IPS DF 6.9 (cell line): ENCODE measurements around the gene TIMP4.

Experiments
- DNase-seq: peaks from one replicate; pipeline ENCODE4 v3.0.0-alpha.2; 2013; ENCODE audit warnings: low read depth, low spot score
- H3K27ac ChIP-seq: one replicate; pipeline ENCODE4 v1.5.1; 2013; ENCODE audit warnings: low read length, control low read depth
- H3K27me3 ChIP-seq: 2 replicates; pipeline ENCODE4 v1.6.1; 2013; ENCODE audit warnings: mild to moderate bottlenecking, low read length; ENCODE audit not compliant: control insufficient read depth, insufficient read depth
- H3K36me3 ChIP-seq: 2 replicates; pipeline ENCODE4 v1.6.1; 2013; ENCODE audit warnings: low read length; ENCODE audit not compliant: control insufficient read depth, insufficient read depth
- H3K4me1 ChIP-seq: 2 replicates; pipeline ENCODE4 v1.6.1; 2013; ENCODE audit warnings: low read length; ENCODE audit not compliant: control insufficient read depth, insufficient read depth
- H3K4me3 ChIP-seq: 2 replicates; pipeline ENCODE4 v1.5.1; 2013; ENCODE audit warnings: mild to moderate bottlenecking, low read length
- H3K9me3 ChIP-seq: 2 replicates; pipeline ENCODE4 v1.6.1; 2013; ENCODE audit warnings: low read length, inconsistent platforms; ENCODE audit not compliant: control insufficient read depth, insufficient read depth
- WGBS: extraction: QIAGEN DNeasy Blood & Tissue Kit; methylation state at CpG from one replicate; pipeline ENCODE4 v1.1.7; 2013; ENCODE audit warnings: mixed read lengths, missing lambda C conversion rate; ENCODE audit not compliant: insufficient read length, insufficient coverage; 5-methylcytosine and 5-hydroxymethylcytosine counted together

TIMP4 gene

DNA sequence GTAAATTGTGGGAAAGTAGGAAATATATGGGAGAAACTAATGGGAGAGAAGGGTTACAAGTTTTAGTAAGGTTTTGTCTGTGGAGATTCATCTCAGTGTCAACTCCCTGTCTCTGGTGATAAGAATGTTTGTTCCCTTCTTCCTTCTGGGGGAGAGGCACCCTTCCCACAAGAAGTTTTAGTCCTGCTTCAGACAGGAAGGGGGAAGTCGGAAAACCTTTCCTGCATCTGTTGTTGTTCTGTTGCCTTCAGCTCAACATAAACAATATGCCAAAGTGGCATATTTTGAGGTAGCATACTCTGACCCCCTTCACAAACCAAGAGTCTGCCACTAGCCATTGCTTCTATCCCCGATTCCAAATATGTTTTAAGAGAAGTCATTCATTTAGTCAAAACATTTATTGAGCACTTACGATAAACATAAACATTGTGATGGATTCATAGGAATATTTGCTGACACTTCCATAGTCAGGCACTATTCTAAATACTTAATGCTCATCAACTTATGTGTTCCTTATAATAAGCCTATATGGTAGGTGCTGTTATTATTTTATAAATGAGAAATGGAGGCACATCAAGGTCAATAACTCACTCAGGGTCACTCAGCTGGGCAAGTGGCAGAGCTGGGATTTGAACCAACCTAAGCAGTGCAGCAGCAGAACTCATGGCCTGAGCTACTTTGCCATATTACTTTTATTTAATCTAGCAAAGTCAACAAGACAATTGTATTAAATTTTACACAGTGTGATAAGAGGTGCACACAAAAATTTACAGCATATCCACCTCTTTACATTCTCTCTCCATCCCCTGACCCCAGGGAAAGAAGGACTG is 34.2 kb upstream of the TIMP4 start:
- Histone ChIP-seq H3K4me1 (no peaks in the 10 kb centered on the region), H3K36me3 (no peaks in the 10 kb centered on the region), H3K27ac (no peak overlapping the region), H3K27me3 (no peaks in the 10 kb centered on the region), H3K9me3 (no peaks in the 10 kb centered on the region), H3K4me3 (no peak overlapping the region)
- no peak for DNase-seq
- WGBS: no CpG with 5 or more reads among the region's 3 CpGs

DNA sequence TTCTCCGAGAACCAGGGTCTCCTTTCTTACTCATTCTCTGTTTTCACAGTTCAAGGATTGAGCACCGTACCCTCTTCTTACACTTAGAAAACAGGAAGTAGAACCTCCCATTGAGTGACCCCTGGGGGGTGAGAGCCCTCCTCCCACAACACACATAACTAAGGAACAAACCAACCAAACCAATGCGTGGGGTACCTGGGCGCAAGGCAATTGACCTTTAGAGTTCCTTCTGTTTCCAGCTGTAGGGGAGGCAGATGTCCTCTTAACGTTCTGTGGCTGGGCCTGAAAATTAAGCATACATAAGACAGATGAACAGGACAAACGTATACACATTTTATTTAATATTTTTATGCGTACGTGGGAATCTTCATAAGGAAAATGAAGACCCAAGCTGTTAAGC is 33.5 kb upstream of the TIMP4 start:
- Histone ChIP-seq H3K4me1 (no peaks in the 10 kb centered on the region), H3K36me3 (no peaks in the 10 kb centered on the region), H3K9me3 (no peaks in the 10 kb centered on the region), H3K27ac (no peak overlapping the region), H3K4me3 (no peak overlapping the region), H3K27me3 (no peaks in the 10 kb centered on the region)
- no peak for DNase-seq
- no CpG with 5 or more reads among the region's 8 CpGs for WGBS

DNA sequence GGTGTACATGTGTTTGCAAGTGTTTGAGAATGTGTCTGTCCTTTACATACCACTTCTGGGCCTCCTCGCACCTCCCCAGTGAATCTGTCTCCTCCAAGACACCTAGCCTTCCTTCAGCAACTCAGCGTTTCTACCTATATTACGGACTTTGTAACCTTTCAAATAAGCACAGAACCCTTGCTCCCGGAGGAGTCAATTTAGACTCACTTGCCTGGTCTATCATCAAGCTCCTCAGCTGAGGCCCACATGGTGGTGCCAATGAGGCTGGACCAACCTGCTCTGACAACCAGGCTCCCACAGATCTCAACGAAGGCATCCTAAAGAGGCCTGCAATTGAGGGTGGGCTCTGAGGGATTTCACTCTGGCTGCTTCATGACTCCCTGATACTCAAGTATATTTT is 32.8 kb upstream of the TIMP4 start:
- DNase-seq: no peak
- Histone ChIP-seq H3K4me1 (no peaks in the 10 kb centered on the region), H3K27ac (no peak overlapping the region), H3K9me3 (no peaks in the 10 kb centered on the region), H3K4me3 (no peak overlapping the region), H3K36me3 (no peaks in the 10 kb centered on the region), H3K27me3 (no peaks in the 10 kb centered on the region)
- WGBS: no CpG with 5 or more reads among the region's 5 CpGs

DNA sequence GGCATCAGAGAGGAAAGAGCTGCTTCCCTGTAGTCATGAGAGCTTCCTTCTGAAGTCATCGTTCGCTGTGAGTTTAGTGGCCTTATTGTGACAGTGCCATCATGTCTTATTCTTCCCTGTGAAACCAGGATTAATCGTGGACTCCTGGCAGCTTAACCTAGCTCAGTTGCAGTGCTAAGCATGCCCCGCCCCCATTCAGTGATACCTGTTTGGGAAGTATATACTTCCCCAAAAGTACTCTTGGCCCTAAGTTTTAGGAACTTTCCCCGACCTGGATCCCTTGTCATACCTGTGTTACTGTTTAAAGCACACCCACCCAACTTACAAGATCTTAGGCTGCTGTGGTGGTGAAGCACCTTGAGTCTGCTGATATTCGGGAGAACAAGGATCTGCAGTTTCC is 32.1 kb upstream of the TIMP4 start:
- Histone ChIP-seq H3K9me3 (no peaks in the 10 kb centered on the region), H3K27me3 (no peaks in the 10 kb centered on the region), H3K27ac (no peak overlapping the region), H3K36me3 (no peaks in the 10 kb centered on the region), H3K4me3 (no peak overlapping the region), H3K4me1 (no peaks in the 10 kb centered on the region)
- WGBS: no CpG with 5 or more reads among the region's 6 CpGs
- no peak for DNase-seq

DNA sequence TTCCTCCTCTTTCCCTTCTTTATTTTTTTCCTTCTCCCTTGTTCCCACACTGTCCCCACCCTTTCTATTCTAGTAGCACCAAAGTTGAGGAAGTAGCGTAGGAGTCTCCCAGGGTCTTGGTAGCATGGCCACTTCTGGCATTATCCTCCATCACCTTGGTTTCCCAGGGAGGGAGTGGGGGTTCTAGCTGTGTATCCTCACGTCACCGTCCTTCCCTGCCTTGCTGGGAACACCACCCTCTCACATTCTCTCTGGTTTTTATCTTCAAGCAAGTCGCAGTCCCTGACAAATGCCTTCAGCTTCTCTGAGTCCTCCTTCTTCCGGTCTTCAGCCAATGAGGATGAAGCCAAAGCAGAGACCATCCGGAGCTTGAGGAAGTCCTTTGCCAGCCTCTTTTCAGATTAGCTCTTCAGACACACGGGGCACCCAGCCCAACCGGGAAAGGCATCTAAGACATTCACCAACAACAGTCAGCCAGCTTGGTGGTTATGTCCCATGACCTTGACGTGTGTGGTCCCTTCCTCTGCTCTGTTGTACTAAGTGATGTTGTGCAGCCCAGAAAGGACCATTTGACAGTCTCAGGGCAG is 31.6 kb upstream of the TIMP4 start:
- Histone ChIP-seq H3K4me1 (no peaks in the 10 kb centered on the region), H3K36me3 (no peaks in the 10 kb centered on the region)
- no CpG with 5 or more reads among the region's 9 CpGs for WGBS

DNA sequence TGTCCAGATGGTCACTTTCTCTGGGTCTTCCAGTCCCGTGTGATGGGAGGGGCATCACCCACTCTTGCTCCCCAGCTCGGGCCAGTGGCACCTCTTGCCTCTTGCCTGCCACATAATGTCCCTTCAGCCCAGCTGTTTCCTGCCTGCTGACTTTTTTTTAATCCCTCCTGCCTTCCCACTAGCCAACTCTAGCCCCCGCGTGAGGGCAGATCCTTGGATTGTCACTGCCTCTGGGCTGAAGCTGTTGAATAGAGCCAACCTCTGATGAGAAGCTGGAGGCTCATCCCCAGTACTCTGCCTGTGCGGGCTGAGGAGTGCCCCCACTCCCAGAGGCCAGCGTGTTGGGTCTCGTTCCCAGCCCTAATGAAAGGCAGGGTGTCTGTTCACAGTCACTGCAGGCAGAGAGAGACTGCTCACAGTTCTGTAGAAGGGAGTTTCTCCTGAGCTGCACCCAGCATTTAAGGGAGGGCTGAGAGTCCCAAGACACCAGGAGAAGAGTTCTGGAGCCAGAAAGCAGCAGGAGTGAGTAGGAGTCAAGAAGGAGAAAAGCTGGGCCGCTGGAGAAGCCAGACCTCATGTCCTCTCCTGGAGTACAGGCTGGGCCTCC is 30.1 kb upstream of the TIMP4 start:
- no peaks in the 10 kb centered on the region for H3K9me3 ChIP-seq
- WGBS: no CpG with 5 or more reads among the region's 8 CpGs
- H3K27ac ChIP-seq: no peak overlapping the region
- no peak for DNase-seq
- H3K4me1 ChIP-seq: no peaks in the 10 kb centered on the region
- no peaks in the 10 kb centered on the region for H3K27me3 ChIP-seq
- no peak overlapping the region for H3K4me3 ChIP-seq
- no peaks in the 10 kb centered on the region for H3K36me3 ChIP-seq

More for the DNA sequence above, 31.6 kb upstream of the TIMP4 start:
- Histone ChIP-seq H3K27ac (no peak overlapping the region), H3K9me3 (no peaks in the 10 kb centered on the region), H3K27me3 (no peaks in the 10 kb centered on the region), H3K4me3 (no peak overlapping the region)
- DNase-seq: no peak

DNA sequence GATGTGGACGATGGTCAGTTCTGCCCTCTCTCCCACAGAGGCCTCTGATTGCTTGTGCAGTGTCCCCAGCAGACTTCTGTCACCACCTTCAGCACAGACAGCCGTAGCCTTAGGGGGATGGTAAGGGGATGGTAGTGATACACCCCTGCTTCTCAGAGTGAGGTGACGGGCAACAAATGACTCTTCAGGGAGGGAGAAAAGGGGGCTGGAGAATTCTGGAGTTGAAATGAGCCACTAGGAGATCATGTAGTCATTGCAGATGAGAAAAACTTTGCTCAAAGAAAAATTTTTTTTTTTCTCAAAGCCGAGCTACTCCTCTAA is 29.6 kb upstream of the TIMP4 start:
- no peak overlapping the region for H3K27ac ChIP-seq
- no peak overlapping the region for H3K4me3 ChIP-seq
- WGBS: no CpG with 5 or more reads among the region's 4 CpGs

DNA sequence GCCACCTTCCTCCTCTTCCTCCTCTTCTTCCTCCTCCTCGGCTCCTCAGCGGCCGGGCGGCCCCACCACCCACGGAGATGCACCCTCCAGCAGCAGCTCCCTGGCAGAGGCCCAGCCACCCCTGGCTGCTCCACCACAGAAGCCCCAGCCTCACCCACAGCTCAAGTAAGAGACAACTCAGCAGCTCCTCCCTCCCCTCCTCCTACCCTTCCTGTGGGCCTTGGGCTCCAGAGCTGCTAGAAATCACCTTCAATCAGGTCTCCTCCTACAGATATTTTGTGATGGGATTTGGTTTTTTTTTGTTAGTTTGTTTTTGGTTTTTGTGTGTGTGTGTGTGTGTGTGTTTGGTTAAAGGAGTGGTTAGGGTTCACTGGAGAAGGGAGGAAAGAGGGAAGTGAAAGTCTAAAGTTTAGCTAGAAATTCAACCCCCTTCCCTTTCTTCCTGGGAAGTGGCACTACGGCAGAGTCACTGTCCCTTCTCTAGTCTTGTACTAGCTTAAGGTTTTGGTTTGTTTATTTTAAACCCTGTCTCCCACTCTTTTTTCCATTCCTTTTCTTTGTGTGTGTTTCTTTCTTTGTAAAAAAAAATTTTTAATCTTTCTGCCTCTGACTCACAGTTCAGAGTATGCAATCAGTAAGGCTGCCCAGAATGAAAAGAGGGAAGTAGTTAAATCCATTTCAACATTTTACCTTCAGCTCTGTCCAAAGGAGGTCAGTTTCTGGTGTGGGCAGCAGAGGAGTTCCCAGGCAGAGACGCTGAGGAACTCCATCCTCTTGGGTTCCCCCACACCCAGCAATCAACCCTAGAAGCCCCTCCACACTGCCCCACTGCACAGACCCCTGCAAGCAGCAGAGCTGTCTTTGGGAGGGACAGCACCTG is 29.0 kb upstream of the TIMP4 start:
- Histone ChIP-seq H3K4me1 (no peaks in the 10 kb centered on the region), H3K27ac (no peak overlapping the region), H3K36me3 (no peaks in the 10 kb centered on the region), H3K27me3 (no peaks in the 10 kb centered on the region), H3K9me3 (no peaks in the 10 kb centered on the region), H3K4me3 (no peak overlapping the region)
- no CpG with 5 or more reads among the region's 7 CpGs for WGBS
- no peak for DNase-seq

More for the DNA sequence above, 29.6 kb upstream of the TIMP4 start:
- Histone ChIP-seq H3K27me3 (no peaks in the 10 kb centered on the region), H3K4me1 (no peaks in the 10 kb centered on the region), H3K9me3 (no peaks in the 10 kb centered on the region), H3K36me3 (no peaks in the 10 kb centered on the region)
- no peak for DNase-seq

DNA sequence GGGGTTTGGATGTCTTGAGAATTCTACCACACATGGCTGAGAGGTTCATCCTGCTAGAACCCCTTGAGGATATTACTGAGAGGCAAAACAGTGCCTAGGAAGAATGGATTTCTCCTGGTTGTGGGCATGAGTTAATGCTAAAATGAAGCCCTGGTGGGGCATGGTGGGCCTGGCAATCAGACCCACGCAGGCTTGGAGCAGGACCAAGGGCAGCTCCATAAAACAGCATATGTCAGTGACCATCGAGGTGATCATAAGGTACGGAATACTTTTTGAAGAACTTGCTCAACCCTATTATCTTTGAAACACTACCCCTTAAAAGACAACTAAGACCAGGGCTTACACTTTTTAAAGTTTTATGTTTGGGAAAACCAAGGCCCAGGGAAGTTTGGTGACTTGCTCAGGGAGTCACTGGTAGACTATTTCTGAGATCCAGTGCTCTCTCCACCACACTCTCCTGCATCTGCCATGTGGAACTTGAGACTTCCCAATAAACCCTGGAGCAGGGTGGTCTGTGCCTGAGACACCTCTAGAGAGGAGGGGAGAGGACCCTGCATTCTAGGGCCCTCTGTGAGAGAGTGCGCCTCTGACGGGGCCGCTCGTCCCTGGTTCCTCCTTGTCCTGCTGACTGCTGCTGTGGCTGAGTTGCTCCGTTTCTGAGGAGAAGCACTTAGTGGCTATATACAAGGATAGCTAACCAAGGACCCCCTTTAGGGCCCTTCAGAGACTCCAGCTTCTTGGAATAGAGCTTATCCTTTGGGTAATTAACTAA is 28.0 kb upstream of the TIMP4 start:
- Histone ChIP-seq H3K9me3 (no peaks in the 10 kb centered on the region), H3K4me1 (no peaks in the 10 kb centered on the region), H3K27ac (no peak overlapping the region), H3K36me3 (no peaks in the 10 kb centered on the region), H3K27me3 (no peaks in the 10 kb centered on the region), H3K4me3 (no peak overlapping the region)
- DNase-seq: no peak
- WGBS: no CpG with 5 or more reads among the region's 8 CpGs

DNA sequence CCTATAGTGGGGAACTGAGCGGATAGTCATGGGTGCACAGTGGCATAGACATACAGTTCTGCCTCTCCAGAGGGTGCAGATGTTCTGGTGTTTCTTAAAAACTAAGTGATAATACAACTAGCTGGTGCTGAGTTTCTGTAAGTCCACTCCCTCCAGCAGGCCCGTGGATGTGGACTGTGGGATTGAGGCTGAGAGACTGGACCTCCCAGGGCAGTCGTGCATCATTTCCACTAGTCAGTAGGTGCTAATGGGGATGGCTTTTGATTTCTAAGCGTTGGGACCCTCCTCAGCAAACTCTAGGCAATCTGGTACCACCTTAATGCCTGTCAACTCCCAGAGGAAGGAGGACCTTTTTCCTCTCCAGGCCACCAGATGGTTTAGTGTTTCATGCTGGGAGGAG is 27.3 kb upstream of the TIMP4 start:
- no CpG with 5 or more reads among the region's 4 CpGs for WGBS
- no peak for DNase-seq
- Histone ChIP-seq H3K4me1 (no peaks in the 10 kb centered on the region), H3K27me3 (no peaks in the 10 kb centered on the region), H3K27ac (no peak overlapping the region), H3K9me3 (no peaks in the 10 kb centered on the region), H3K36me3 (no peaks in the 10 kb centered on the region), H3K4me3 (no peak overlapping the region)
